Tibial artery (tissue), 4 donors: ENCODE data around the gene CEP192.

Experiments used
- DNase-seq, 2 donors: peaks; one replicate each; pipeline ENCODE4 v3.0.0-alpha.2; 2019
- H3K27ac ChIP-seq, 2 donors: fragments of 200-600 bp; sonication (generic) in 1 of 2; 1 replicate in 1 of 2; 2 replicates in 1 of 2; pipeline ENCODE4 v1.5.1; 2018 to 2019; ENCODE audit warnings: mild to moderate bottlenecking in 1 of 2
- H3K27me3 ChIP-seq, 2 donors: fragments of 200-600 bp; sonication (generic) in 1 of 2; one replicate each; pipeline versions ENCODE4 v1.5.1 to v1.6.0; 2016 to 2019
- H3K36me3 ChIP-seq, 3 donors: fragments of 200-600 bp; sonication (generic) in 2 of 3; one replicate each; pipeline ENCODE4 v1.5.1; 2016 to 2019; ENCODE audit warnings: mild to moderate bottlenecking in 2 of 3
- H3K4me1 ChIP-seq, 4 donors: fragments of 200-600 bp; sonication (generic) in 2 of 4; 1 replicate in 3 of 4; 2 replicates in 1 of 4; pipeline ENCODE4 v1.5.1; 2016 to 2019
- H3K4me3 ChIP-seq, 2 donors: fragments of 200-600 bp; sonication (generic) in 1 of 2; 1 replicate in 1 of 2; 2 replicates in 1 of 2; pipeline ENCODE4 v1.5.1; 2018 to 2019; ENCODE audit warnings: mild to moderate bottlenecking in 2 of 2
- H3K9me3 ChIP-seq, 3 donors: fragments of 200-600 bp; sonication (generic) in 1 of 3; one replicate each; pipeline ENCODE4 v1.5.1; 2016 to 2019
- intact Hi-C: fragments of 100-400 bp; cut with DNase I; formaldehyde crosslinking; loops from one replicate; pipeline ENCODE4 v1.15.0; 2023; ENCODE audit warnings: low total_unique reads
- TF ChIP-seq, protein P1 (sequence below), 2 experiments: fragments of 200-600 bp in 1 of 2; fragments of 450-650 bp in 1 of 2; IDR thresholded peaks; one replicate each; pipeline ENCODE4 v1.5.1; 2017 to 2019; ENCODE audit warnings: antibody characterized with exemption in 2 of 2, mild to moderate bottlenecking in 1 of 2, moderate library complexity in 1 of 2

Gene CEP192

DNA sequence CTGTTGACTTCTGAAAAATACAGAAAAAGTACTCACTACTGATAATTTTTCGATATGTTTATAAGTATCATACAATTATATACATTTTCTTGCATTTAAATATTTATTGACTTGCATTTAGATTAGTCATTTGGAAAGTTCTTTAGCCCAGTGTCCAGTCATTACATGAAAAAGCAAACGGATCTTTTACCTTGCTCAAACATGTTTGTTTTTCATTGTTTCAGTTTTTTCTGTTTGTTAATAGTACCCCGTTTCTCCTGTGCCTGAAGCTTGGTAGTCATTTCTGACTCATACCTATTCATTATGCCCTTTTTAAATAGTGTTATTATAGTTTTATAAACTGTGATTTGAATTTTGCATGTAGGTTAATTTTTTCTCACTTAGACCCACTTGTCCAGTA is 28.1 kb downstream of the CEP192 start:
- DNase-seq, result no peak
- H3K9me3 ChIP-seq, result peaks cover 0 to 5% (median 3%) of the 10 kb centered on the region in 3 donors
- H3K27me3 ChIP-seq, result no peaks in the 10 kb centered on the region
- TF ChIP-seq, protein P1, sequence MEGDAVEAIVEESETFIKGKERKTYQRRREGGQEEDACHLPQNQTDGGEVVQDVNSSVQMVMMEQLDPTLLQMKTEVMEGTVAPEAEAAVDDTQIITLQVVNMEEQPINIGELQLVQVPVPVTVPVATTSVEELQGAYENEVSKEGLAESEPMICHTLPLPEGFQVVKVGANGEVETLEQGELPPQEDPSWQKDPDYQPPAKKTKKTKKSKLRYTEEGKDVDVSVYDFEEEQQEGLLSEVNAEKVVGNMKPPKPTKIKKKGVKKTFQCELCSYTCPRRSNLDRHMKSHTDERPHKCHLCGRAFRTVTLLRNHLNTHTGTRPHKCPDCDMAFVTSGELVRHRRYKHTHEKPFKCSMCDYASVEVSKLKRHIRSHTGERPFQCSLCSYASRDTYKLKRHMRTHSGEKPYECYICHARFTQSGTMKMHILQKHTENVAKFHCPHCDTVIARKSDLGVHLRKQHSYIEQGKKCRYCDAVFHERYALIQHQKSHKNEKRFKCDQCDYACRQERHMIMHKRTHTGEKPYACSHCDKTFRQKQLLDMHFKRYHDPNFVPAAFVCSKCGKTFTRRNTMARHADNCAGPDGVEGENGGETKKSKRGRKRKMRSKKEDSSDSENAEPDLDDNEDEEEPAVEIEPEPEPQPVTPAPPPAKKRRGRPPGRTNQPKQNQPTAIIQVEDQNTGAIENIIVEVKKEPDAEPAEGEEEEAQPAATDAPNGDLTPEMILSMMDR (IDR thresholded peaks at IDR 0.05), result no peak
- H3K4me3 ChIP-seq, result no peak overlapping the region
- no peaks in the 10 kb centered on the region for H3K4me1 ChIP-seq
- intact Hi-C loops, result no loop called here
- no peak overlapping the region for H3K27ac ChIP-seq
- H3K36me3 ChIP-seq, result peaks cover 60 to 73% (median 71%) of the 10 kb centered on the region in 3 donors

DNA sequence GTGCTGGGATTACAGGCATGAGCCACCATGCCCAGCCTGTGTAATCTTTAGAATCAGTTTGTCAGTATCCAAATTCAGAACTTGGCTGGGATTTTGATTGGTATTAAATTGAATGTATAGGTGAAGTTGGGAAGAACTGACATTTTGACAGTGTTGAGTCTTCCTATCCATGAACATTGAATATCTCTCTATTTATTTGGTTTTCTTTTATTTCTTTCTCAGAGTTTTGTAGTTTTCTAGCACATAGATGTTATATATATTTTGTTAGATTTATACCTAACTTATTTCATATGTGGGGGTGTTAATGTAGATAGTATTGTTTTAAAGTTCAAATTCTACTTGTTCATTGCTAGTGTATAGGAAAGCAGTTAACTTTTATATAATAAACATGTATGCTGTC is 31.5 kb downstream of the CEP192 start:
- no peaks in the 10 kb centered on the region for H3K4me1 ChIP-seq
- H3K36me3 ChIP-seq, result peaks cover 48 to 63% (median 51%) of the 10 kb centered on the region in 3 donors
- DNase-seq, result no peak
- intact Hi-C loops, result no loop called here
- TF ChIP-seq, protein P1 (IDR thresholded peaks at IDR 0.05), result no peak
- H3K27ac ChIP-seq, result no peak overlapping the region
- peaks cover 0 to 5% (median 3%) of the 10 kb centered on the region in 3 donors for H3K9me3 ChIP-seq
- H3K4me3 ChIP-seq, result no peak overlapping the region
- H3K27me3 ChIP-seq, result no peaks in the 10 kb centered on the region

DNA sequence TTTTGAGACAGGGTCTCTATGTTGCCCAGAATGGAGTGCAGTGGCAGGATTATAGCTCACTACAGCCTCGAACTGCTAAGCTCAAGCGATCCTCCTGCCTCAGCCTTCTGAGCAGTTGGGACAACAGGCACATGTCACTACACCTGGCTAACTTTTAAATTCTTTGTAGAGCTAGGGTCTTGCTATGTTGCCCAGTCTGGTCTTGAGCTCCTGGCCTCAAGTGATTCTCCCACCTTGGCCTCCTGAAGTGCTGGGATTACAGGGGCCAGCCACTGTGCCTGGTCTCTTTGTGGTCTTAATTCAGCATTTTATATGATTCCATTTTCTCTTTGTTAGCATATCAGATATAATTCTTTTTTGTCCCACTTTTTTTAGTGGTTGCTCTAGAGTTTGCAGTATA is 34.1 kb downstream of the CEP192 start:
- TF ChIP-seq, protein P1 (IDR thresholded peaks at IDR 0.05), result no peak
- no peaks in the 10 kb centered on the region for H3K4me1 ChIP-seq
- intact Hi-C loops, result no loop called here
- no peak overlapping the region for H3K27ac ChIP-seq
- H3K9me3 ChIP-seq, result peaks cover 0 to 5% (median 3%) of the 10 kb centered on the region in 3 donors
- H3K4me3 ChIP-seq, result no peak overlapping the region
- no peak for DNase-seq
- no peaks in the 10 kb centered on the region for H3K27me3 ChIP-seq
- H3K36me3 ChIP-seq, result peaks cover 30 to 48% (median 38%) of the 10 kb centered on the region in 3 donors

DNA sequence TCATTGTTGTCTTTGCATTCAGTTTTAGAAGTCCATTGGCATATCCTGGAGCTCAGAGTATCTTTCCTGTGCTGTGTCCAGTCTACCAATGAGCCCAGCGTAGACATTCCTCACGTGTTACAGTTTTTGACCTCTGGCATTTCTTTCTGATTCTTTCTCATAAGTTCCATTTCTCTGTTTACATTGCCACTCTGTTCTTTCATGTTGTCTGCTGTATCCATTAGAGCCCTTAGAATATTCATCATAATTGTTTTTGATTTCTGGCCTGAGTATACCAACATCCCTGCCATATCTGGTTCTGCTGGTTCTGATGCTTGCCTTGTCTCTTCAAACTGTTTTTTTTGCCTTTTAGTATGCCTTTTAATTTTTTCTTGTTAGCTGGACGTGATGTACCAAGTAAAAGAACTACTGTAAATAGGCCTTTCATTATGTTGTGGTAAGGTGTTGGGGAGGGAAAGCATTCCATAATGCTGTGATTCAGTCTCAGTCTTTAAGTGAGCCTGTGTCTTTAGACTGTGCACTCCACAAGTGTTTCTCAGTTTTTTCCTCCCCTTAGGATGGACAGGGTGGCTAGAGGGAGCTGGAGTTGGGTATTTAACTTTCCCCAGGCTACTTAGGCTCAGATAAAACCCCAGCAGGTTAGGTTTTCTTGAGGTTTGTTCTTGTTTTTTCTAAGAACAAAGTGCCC is 35.6 kb downstream of the CEP192 start:
- Histone ChIP-seq H3K27ac (no peak overlapping the region), H3K4me3 (no peak overlapping the region), H3K9me3 (peaks cover 0 to 5% (median 3%) of the 10 kb centered on the region in 3 donors), H3K4me1 (no peaks in the 10 kb centered on the region), H3K36me3 (peaks cover 32 to 55% (median 42%) of the 10 kb centered on the region in 3 donors), H3K27me3 (no peaks in the 10 kb centered on the region)
- DNase-seq, result no peak
- intact Hi-C loops, result no loop called here
- TF ChIP-seq, protein P1 (IDR thresholded peaks at IDR 0.05), result no peak

DNA sequence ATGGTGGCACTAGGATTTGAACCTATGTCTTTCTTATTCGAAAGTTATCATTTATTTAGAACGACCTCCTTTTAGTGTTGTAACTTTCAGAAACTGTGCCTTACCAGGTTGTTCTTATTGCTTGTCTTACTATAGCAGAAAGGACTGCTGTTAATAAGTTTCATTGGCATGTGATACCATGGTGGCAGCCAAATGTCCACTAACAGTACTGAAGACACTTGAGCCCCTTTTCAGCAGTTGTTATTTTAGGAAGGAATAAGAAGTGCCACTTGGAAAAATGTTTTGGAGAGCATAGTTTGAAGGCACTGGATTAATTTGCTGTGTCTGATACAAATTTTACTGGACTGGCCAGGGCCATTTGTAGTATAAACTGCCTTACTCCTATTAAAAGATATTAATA is 37.7 kb downstream of the CEP192 start:
- H3K36me3 ChIP-seq, result peaks cover 12 to 55% (median 22%) of the 10 kb centered on the region in 3 donors
- intact Hi-C loops, result no loop called here

More for the DNA sequence above, 37.7 kb downstream of the CEP192 start:
- no peak overlapping the region for H3K4me3 ChIP-seq
- no peak overlapping the region for H3K27ac ChIP-seq
- no peaks in the 10 kb centered on the region for H3K4me1 ChIP-seq
- H3K9me3 ChIP-seq, result no peaks in the 10 kb centered on the region
- no peaks in the 10 kb centered on the region for H3K27me3 ChIP-seq
- no peak for DNase-seq
- TF ChIP-seq, protein P1 (IDR thresholded peaks at IDR 0.05), result no peak
